Measurements from ENCODE around the gene TMEFF2.

Gene TMEFF2

DNA sequence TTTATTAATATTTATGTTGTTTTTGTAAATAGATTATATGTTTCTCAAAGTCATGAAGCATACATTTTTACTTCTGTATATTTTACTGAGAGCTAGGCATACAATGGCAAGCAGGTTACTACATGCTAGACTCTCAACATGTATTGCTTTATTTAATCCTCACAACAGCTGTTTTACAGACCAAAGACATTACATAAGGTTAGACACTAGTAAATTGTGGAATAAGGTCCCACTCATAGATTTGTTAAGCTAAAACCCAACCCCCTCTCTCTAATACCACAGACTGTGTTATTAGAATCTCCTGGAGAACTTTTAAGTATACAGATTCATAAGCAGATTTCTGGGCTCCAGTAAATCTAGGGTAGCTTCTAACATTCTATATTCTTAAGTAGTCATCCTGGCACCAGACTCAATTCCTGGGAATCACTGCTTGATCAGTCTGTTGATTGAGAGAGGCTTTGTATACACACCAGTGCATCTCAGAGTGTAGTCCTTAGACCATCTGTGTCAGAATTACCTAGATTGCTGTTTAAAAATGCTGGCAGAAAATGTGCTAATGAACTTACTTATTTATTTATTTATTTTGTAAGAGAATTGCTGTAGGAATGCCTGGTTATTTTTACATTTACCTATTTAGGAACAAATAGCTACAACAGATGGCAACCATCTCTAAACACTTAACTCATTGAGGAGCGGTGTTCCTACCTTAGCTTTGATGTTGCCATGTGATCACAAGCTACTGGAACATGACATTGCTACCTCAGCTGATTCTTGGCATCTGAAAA is 194.3 kb downstream of the TMEFF2 start:
- H3K4me3 ChIP-seq (ENCODE audit: severe bottlenecking), result no peak overlapping the region
- H3K27ac ChIP-seq (ENCODE audit: poor library complexity, severe bottlenecking), result no peak overlapping the region
- no peaks in the 10 kb centered on the region for H3K36me3 ChIP-seq (ENCODE audit: low read depth)
- H3K27me3 ChIP-seq (ENCODE audit: insufficient read depth, poor library complexity, severe bottlenecking), result no peaks in the 10 kb centered on the region
- peaks cover 3% of the 10 kb centered on the region for H3K4me1 ChIP-seq (ENCODE audit: insufficient read depth, poor library complexity, severe bottlenecking)
- ATAC-seq (ENCODE audit: low read depth), result no peak
- peaks cover 3% of the 10 kb centered on the region for H3K9me3 ChIP-seq (ENCODE audit: severe bottlenecking)
- no peak for DNase-seq (ENCODE audit: low spot score)
- TF ChIP-seq CTCF (IDR thresholded peaks at IDR 0.05; ENCODE audit: poor library complexity, severe bottlenecking), result no peak

GRCh38 chr2:191999101-191999841 is 195.5 kb downstream of the TMEFF2 start:
- ATAC-seq (ENCODE audit: low read depth), result no peak
- Histone ChIP-seq H3K4me1 (ENCODE audit: insufficient read depth, poor library complexity, severe bottlenecking) (peaks cover 3% of the 10 kb centered on the region), H3K27ac (ENCODE audit: poor library complexity, severe bottlenecking) (no peak overlapping the region), H3K4me3 (ENCODE audit: severe bottlenecking) (no peak overlapping the region), H3K36me3 (ENCODE audit: low read depth) (no peaks in the 10 kb centered on the region), H3K27me3 (ENCODE audit: insufficient read depth, poor library complexity, severe bottlenecking) (no peaks in the 10 kb centered on the region), H3K9me3 (ENCODE audit: severe bottlenecking) (peaks cover 3% of the 10 kb centered on the region)
- no peak for DNase-seq (ENCODE audit: low spot score)
- no peak for TF ChIP-seq CTCF (IDR thresholded peaks at IDR 0.05; ENCODE audit: poor library complexity, severe bottlenecking)

GRCh38 chr2:191995285-191995684 is 199.4 kb downstream of the TMEFF2 start:
- DNase-seq (ENCODE audit: low spot score), result no peak
- Histone ChIP-seq H3K4me1 (ENCODE audit: insufficient read depth, poor library complexity, severe bottlenecking) (peaks cover 3% of the 10 kb centered on the region), H3K36me3 (ENCODE audit: low read depth) (no peaks in the 10 kb centered on the region), H3K4me3 (ENCODE audit: severe bottlenecking) (no peak overlapping the region), H3K9me3 (ENCODE audit: severe bottlenecking) (peaks cover 3% of the 10 kb centered on the region), H3K27ac (ENCODE audit: poor library complexity, severe bottlenecking) (no peak overlapping the region), H3K27me3 (ENCODE audit: insufficient read depth, poor library complexity, severe bottlenecking) (no peaks in the 10 kb centered on the region)
- TF ChIP-seq CTCF (IDR thresholded peaks at IDR 0.05; ENCODE audit: poor library complexity, severe bottlenecking), result no peak
- no peak for ATAC-seq (ENCODE audit: low read depth)

- no peak for TF ChIP-seq CTCF (IDR thresholded peaks at IDR 0.05; ENCODE audit: poor library complexity, severe bottlenecking)
- Histone ChIP-seq H3K4me1 (ENCODE audit: insufficient read depth, poor library complexity, severe bottlenecking) (peaks cover 3% of the 10 kb centered on the region), H3K27ac (ENCODE audit: poor library complexity, severe bottlenecking) (no peak overlapping the region), H3K4me3 (ENCODE audit: severe bottlenecking) (no peak overlapping the region), H3K27me3 (ENCODE audit: insufficient read depth, poor library complexity, severe bottlenecking) (no peaks in the 10 kb centered on the region), H3K36me3 (ENCODE audit: low read depth) (no peaks in the 10 kb centered on the region), H3K9me3 (ENCODE audit: severe bottlenecking) (peaks cover 3% of the 10 kb centered on the region)
- DNase-seq (ENCODE audit: low spot score), result no peak
- ATAC-seq (ENCODE audit: low read depth), result no peak
Observed at GRCh38 chr2:191994749-191995148, 200.0 kb downstream of the TMEFF2 start.

GRCh38 chr2:191991442-191991841 is 203.3 kb downstream of the TMEFF2 start:
- DNase-seq (ENCODE audit: low spot score), result no peak
- Histone ChIP-seq H3K9me3 (ENCODE audit: severe bottlenecking) (no peaks in the 10 kb centered on the region), H3K27ac (ENCODE audit: poor library complexity, severe bottlenecking) (no peak overlapping the region), H3K27me3 (ENCODE audit: insufficient read depth, poor library complexity, severe bottlenecking) (no peaks in the 10 kb centered on the region), H3K4me1 (ENCODE audit: insufficient read depth, poor library complexity, severe bottlenecking) (no peaks in the 10 kb centered on the region), H3K36me3 (ENCODE audit: low read depth) (no peaks in the 10 kb centered on the region), H3K4me3 (ENCODE audit: severe bottlenecking) (no peak overlapping the region)
- no peak for ATAC-seq (ENCODE audit: low read depth)
- no peak for TF ChIP-seq CTCF (IDR thresholded peaks at IDR 0.05; ENCODE audit: poor library complexity, severe bottlenecking)
